HG02943 (cell line): ENCODE measurements around the gene PPP1R3F.

Experiments
- ATAC-seq: cut with Tn5 transposase; IDR thresholded peaks from one replicate; pipeline ENCODE4 v1.9.1; 2021; ENCODE audit warnings: mild to moderate bottlenecking, low read depth, moderate library complexity; ENCODE audit not compliant: unreplicated experiment

Gene PPP1R3F, protein sequence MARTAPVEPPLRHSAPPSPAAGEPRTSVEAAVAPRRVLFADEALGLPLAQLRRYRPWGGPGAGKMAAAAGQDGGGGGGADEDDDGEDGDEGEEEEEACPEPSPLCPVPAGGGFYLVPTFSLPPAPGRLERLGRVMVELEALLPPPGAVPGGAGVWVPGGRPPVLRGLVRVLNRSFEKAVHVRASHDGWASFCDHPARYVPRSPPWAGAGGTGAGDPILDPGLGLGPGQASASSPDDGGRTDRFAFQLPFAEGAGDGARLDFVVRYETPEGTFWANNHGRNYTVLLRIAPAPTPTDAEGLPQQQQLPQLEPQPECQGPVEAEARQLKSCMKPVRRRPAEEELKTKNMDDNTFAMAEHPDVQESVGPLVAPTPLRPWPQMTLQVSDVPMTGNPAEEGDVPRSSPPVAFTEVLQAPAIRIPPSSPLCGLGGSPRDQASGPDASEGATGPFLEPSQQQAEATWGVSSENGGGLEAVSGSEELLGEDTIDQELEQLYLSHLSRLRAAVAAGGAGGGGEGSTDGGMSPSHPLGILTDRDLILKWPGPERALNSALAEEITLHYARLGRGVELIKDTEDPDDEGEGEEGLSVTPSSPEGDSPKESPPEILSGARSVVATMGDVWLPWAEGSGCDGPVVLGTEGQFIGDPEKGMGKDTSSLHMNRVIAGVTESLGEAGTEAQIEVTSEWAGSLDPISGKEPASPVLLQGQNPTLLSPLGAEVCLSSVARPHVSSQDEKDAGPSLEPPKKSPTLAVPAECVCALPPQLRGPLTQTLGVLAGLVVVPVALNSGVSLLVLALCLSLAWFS

DNA sequence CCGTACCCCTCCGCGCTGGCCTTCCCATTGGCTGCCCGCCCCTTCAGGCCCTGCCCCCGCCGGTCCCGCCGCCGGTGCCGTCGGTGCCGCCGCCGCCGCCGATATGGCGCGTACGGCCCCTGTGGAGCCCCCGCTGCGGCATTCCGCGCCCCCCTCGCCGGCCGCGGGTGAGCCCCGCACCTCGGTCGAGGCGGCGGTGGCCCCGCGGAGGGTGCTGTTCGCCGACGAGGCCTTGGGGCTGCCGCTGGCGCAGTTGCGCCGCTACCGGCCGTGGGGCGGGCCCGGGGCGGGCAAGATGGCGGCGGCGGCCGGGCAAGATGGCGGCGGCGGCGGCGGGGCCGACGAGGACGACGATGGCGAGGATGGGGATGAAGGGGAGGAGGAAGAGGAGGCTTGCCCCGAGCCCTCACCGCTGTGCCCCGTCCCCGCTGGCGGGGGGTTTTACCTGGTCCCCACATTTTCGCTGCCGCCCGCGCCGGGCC lies at the start of gene PPP1R3F:
TSS of gene PPP1R3F (plus strand) at position 27 of the 482 bp plus-strand sequence. CDS start at position 104, 77 bp downstream.
- ATAC-seq = no peak

DNA sequence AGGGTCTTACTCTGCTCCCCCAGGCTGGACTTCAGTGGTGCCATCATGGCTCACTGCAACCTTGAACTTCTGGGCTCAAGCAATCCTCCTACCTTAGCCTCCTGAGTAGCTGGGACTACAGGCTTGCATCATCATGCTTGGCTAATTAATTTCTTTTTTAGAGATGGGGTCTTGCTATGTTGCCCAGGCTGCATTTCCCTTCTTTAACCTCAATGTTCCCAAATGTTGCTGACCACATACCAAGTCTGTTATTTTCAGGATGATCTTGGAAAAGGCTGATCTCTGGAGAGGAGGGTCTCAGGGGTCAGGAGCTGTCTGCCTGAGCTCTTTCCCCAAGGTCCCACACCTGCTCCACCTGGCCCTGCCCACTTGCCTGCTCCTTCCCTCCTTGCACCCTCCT lies 49.5 kb upstream of the PPP1R3F start:
- no peak for ATAC-seq

- ATAC-seq = no peak
These were observed 47.7 kb upstream of the PPP1R3F start for GRCh38 chrX:49221868-49222267.

GRCh38 chrX:49225858-49226257 lies 43.7 kb upstream of the PPP1R3F start:
- ATAC-seq = no peak

DNA sequence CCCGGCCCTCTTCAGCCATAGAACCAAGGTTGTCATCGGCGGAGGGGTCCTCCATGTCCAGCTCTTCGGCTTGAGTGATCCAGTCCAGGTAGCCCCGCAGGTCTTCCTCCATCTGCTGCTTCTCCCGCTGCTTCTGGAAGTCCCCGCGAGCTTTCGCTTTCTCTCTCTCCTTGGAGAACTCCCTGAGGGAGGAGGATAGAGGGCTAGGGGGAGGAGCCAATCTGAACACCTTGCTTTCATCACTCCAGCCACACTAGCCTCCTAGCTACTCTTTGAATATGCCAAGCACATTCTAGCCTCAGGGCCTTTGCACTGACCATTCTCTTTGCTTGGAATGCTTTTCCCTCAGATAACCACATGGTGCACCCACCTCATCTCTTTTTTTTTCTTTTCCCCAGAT lies 42.6 kb upstream of the PPP1R3F start:
- no peak for ATAC-seq

- ATAC-seq = no peak
These were observed 41.9 kb upstream of the PPP1R3F start for GRCh38 chrX:49227726-49228125.

DNA sequence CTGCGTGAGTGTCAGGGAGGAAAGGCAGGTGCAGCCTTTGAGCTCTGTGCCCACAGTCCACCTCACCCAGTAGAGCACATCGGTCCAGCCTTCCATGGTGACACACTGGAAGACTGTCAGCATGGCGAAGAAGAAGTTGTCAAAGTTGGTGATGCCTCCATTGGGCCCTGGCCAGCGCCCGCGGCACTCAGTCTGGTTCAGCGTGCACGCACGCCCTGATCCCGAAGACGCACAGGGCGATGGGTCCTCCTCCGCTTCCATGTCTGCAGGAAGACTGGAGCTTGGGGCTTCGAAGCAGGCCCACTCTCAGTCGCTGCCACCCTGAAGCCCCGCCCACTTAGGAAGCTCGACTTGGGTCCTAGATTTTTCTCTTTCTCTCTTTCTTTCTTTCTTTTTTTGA lies 41.4 kb upstream of the PPP1R3F start:
- ATAC-seq = no peak

DNA sequence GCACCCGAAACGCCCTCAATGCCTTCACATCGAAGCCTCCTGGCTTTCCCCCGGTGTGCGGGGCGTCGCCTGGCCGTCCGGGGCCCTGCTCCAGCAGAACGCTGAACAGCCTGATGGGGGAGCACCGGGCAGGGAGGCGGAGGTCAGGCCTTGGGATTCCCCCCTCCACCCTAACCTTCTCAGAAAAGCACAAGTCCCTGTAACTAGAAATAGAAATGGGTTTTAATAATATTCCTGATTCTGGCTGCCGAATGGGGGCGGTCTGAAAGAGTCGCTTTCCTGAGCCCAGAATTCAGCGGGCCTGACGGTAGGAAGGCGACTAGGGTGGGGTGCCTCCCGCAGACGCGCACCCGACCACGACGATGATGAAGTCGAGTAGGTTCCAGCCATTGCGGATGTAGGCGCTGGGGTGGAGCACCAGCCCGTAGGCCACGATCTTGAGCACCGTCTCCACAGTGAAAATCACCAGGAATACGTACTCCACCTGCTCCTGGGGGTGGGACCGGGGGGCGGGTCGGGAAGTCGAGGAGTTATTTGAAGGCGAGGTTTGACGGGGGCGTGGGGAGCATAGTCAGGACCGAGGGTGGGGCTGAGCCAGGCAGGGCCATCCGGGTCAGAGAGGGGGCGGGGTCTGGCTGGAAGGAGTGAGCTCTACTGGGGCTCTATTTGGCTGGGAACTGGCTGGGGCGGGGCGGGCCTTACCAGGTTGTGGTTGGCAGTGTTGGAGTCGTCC lies 38.9 kb upstream of the PPP1R3F start:
- peak; percentile 57 for ATAC-seq

GRCh38 chrX:49231333-49232000 lies 38.1 kb upstream of the PPP1R3F start:
- no peak for ATAC-seq

DNA sequence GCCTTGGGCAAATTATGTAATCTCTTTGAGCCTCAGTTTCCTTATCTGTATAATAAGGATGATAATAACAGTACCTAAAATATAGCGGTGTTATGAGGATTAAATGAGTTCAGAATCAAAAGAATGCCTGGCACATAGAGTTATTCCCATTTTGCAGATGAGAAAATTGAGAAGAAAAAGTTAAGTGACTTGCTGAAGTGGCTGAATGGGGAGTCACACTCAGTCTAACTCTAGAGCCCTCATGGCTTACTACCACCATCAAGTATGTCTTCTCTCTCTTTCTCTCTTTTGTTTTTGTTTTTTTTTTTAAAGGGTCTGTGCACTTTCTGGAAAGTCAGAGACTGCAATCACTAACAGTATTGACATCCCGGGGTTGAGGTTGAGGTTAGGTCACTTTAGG lies 37.1 kb upstream of the PPP1R3F start:
- no peak for ATAC-seq

- ATAC-seq = no peak
These were observed 36.4 kb upstream of the PPP1R3F start, which contains the start of gene CACNA1F for GRCh38 chrX:49233176-49233575. TSS of gene CACNA1F (minus strand) at chrX:49233340. CDS start at chrX:49233309, 31 bp downstream.

DNA sequence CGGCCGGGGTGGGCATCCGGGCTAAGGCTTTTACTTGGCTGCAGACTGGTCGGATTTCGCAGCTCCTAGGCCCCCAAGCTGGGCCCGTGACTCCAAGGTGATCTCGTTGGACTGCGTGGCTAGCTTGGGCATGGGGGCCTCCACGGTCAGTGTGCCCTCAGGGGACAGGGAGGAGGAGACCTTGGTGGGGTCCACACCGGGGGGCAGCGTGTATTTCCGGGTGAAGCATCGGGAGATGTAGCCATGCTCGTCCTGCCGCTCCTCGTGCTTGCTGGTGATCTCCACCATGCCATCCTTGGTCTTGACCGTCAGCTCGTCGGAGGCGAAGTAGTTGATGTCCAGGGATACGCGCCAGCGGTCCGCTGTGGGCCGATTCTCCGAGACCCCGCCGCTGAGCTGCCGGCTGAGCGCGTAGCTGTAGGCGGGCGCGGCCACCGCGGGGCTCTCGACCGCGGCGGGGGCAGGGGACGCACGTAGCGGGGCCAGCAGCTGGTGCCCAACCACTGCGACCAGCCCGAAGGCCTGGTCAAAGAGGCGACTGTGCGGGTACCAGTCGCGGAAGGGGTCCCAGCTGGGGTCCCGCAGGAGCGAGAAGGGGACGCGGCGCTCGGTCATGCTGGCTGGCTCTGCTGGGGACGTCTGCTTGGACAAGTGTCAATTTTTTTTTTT lies 35.6 kb upstream of the PPP1R3F start:
- ATAC-seq = no peak

DNA sequence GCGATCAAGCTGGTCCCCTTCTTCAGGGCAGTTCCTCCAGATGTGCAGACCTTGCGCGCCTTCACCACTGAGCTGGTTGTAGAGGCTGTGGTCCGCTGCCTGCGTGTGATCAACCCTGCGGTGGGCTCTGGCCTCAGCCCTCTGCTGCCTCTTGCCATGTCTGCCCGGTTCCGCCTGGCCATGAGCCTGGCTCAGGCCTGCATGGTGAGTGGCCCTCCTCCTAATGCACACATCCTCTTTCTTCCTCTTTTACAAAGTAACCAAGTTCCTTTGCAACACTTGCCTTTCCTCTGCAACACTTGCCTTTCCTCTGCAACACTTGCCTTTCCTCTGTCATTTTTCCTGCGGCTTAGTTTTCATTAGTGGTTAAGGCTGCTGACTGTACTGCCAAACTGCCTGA lies 32.5 kb upstream of the PPP1R3F start:
- no peak for ATAC-seq

DNA sequence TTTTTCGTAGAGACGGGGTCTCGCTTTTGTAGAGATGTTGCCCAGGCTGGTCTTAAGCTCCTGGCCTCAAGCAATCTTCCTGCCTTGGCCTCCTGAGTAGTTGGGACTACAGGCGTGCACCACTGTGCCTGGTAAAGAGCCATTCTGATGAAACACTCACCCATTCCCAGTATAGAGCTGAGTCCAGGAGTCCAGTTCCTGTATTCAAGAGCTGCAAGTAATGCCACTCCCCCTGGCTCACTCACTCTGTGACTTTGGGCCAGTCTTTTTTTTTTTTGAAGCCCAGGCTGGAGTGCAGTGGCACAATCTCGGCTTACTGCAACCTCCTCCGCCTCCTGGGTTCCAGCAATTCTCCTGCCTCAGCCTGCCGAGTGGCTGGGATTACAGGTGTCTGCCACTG lies 30.9 kb upstream of the PPP1R3F start:
- no peak for ATAC-seq

DNA sequence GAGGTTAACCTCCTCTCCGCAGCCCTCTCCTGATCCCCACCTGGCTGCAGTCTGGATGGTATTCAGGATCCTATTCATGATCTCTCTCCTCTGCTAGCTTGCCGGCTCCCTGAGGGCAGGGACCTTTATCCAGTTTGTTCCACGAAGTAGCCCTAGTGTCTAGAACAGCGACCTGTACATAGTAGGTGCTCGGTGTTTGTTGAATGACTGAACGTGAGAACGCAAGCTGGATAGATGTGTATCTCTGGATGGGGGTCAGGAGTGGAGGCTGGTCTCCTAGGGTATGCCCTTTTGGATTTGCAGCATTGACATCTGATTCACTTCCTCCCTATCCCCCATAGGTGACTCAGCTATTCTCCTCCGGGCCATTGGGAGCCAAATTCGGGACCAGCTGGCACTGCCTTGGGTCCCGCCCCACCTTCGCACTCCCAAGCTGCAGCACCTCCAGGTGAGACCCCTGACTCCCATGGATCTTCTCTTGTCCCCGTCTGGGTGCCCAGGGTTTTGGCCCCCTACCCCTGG lies 27.0 kb upstream of the PPP1R3F start:
- ATAC-seq = no peak

GRCh38 chrX:49243166-49243565 lies 26.4 kb upstream of the PPP1R3F start:
- ATAC-seq = no peak

- no peak for ATAC-seq
These were observed 25.4 kb upstream of the PPP1R3F start for GRCh38 chrX:49244207-49244606.

- no peak for ATAC-seq
These were observed 23.1 kb upstream of the PPP1R3F start for GRCh38 chrX:49246541-49246940.

GRCh38 chrX:49247346-49247745 lies 22.2 kb upstream of the PPP1R3F start:
- ATAC-seq = no peak
